GM08714 (cell line): ENCODE measurements around the gene TNFSF13B.
"Not testable (repeated sequence)": the region's sequence is repeated elsewhere in the genome, so short reads cannot be mapped to it uniquely, and the experiment has no call there.

ENCODE experiments used
- H3K4me3 ChIP-seq: fragments of 200-500 bp; sonication (Bioruptor generic); 2 replicates; pipeline ENCODE4 v1.5.1; 2014; ENCODE audit warnings: mild to moderate bottlenecking, low read length, inconsistent platforms
- ZNF274 ChIP-seq: IDR thresholded peaks from 2 replicates; pipeline ENCODE4 v1.6.1; 2012; ENCODE audit warnings: mild to moderate bottlenecking, low read depth, low read length

The TNFSF13B gene

GRCh38 chr13:108306860-108307259 lies 37.3 kb downstream of the TNFSF13B start:
- no peak for TF ChIP-seq ZNF274
- H3K4me3 ChIP-seq = no peak overlapping the region

DNA sequence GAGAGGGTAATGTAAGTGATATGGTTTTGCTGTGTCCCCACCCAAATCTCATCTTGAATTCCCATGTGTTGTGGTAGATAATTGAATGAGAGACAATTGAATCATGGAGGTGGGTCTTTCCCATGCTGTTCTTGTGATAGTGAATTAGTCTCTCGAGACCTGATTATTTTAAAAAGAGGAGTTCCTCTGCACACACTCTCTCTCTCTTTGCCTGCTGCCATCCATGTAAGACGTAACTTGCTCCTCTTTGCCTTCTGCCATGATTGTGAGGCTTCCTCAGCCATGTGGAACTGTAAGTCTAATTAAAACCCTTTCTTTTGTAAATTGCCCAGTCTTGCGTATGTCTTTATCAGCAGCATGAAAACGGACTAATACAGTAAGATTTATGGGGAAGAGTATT lies 42.1 kb downstream of the TNFSF13B start:
- H3K4me3 ChIP-seq = not testable (repeated sequence)

DNA sequence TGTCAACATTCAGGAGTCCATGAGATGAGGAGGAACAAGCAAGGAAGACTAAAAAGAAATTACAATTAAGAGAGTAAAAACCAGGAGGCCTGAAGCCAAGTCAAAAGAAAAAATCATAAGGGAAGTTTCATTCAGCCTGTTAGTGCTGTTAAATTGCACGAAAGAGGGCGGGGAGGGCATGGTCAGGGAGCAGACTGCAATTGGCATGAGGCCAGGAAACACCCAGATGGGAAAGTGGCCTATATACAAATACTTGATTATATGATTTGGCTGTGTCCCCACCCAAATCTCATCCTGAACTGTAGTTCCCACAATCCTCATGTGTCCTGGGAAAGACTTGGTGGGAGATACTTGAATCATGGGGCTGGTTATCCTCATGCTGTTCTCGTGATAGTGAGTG lies 43.9 kb downstream of the TNFSF13B start:
- no peak overlapping the region for H3K4me3 ChIP-seq

DNA sequence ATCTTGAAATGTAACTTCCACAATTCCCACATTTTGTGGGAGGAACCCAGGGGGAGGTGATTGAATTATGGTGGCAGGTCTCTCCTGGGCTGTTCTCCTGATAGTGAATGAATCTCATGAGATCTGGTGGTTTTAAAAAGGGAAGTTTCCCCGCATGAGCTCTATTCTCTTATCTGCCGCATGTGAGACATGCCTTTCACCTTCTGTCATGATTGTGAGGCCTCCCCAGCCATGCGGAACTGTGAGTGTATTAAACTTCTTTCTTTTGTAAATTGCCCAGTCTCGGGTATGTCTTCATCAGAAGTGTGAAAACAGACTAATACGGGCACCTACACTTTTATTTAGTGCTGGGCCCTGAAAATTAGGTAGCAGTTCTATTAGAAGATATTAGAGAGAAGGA lies 45.8 kb downstream of the TNFSF13B start:
- TF ChIP-seq ZNF274 = no peak
- H3K4me3 ChIP-seq = no peak overlapping the region

More for the DNA sequence above, 43.9 kb downstream of the TNFSF13B start:
- no peak for TF ChIP-seq ZNF274

DNA sequence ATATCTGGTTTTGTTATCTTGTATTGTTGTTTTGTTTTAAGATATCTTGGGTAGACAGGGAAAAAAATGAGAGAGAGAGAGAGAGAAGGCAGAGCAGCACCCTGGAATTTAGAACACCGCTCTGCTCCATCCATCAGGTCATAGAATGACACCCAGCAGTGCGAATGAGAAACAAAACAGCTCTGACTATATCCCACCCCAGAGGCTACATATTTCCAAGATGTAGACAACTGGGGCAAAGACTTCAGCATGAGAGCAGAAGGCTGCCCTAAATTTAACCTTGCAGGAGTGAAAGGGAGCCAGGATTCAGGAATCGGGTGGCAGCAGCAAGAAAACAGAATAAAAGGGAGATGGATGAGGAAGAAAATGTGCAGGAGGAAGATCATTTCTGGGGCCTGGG lies 46.5 kb downstream of the TNFSF13B start:
- no peak for TF ChIP-seq ZNF274
- no peak overlapping the region for H3K4me3 ChIP-seq

DNA sequence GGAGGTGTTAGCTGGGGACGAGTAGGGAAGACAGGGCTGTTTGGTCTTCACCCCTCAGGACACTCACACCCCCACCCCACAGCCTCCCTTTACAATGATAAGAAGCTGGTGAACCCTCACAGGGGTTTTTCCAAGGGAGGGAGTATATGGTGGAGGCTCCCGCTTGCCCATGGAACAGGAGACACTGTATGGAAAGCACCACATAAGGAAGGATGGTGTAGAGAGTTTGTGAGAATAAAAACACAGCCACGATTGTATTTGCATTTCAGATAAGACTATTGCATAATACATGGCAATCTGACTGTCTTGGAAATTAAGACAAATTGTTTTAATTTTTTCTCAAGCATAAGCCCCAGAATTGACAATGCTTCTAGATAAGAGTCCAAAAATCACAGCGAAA lies 46.9 kb downstream of the TNFSF13B start:
- TF ChIP-seq ZNF274 = no peak
- no peak overlapping the region for H3K4me3 ChIP-seq

- no peak for TF ChIP-seq ZNF274
These were observed 52.8 kb downstream of the TNFSF13B start for GRCh38 chr13:108322206-108322824.

DNA sequence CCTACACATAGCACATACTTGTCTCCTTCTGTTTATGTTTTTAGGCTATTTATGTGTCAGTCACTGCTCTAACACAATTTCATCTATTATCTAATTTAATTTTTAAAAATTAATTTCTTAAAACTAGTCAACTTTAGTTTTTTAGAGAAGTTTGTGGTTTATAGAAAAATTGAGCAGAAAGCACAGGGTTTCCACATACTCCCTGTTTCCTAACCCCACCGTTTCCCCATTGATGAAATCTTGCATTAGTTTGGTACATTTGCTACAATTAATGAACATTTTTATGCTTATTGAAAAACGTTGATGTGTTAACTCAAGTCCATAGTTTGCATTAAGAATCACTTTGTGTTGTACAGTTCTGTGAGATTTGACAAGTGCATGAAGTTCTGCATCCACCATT lies 53.5 kb downstream of the TNFSF13B start:
- no peak overlapping the region for H3K4me3 ChIP-seq
- TF ChIP-seq ZNF274 = no peak

More at GRCh38 chr13:108322206-108322824, 52.8 kb downstream of the TNFSF13B start:
- no peak overlapping the region for H3K4me3 ChIP-seq

GRCh38 chr13:108325863-108326262 lies 56.3 kb downstream of the TNFSF13B start:
- no peak for TF ChIP-seq ZNF274
- no peak overlapping the region for H3K4me3 ChIP-seq

- TF ChIP-seq ZNF274 = no peak
- no peak overlapping the region for H3K4me3 ChIP-seq
These were observed 56.8 kb downstream of the TNFSF13B start for GRCh38 chr13:108326309-108326708.

DNA sequence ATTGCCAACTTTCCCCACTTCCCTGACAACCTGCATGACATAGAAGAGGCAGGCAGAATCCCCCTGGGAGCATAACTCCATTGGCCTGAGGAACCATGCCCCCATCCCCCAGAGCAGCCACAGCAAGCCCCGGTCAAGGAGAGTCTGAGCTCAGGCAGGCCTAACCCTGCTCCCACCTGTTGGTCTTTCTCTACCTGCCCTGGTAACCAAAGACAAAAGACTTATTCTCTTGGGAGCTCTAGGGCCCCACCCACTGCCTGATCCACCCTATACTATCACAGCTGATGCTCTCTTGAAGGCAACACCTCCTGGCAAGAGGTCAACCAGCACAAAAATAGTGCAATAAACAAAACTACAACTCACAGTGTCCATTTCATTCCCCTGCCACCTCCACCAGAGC lies 59.3 kb downstream of the TNFSF13B start:
- no peak overlapping the region for H3K4me3 ChIP-seq
- no peak for TF ChIP-seq ZNF274

DNA sequence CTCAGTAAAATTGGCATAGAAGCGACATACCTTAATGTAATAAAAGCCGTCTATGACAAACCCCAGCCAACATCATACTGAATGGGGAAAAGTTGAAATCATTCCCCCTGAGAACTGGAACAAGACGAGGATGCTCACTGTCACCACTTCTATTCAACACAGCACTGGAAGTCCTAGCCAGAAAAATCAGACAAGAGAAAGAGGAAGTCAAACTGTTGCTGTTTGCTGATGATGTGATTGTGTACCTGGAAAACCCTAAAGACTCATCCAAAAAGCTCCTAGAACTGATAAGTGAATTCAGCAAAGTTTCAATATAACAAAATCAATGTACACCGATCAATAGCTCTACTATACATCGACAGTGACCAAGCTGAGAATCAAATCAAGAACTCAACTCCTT lies 63.3 kb downstream of the TNFSF13B start:
- H3K4me3 ChIP-seq = no peak overlapping the region
- no peak for TF ChIP-seq ZNF274

GRCh38 chr13:108342369-108343289 lies 73.1 kb downstream of the TNFSF13B start:
- no peak overlapping the region for H3K4me3 ChIP-seq
- TF ChIP-seq ZNF274 = no peak

DNA sequence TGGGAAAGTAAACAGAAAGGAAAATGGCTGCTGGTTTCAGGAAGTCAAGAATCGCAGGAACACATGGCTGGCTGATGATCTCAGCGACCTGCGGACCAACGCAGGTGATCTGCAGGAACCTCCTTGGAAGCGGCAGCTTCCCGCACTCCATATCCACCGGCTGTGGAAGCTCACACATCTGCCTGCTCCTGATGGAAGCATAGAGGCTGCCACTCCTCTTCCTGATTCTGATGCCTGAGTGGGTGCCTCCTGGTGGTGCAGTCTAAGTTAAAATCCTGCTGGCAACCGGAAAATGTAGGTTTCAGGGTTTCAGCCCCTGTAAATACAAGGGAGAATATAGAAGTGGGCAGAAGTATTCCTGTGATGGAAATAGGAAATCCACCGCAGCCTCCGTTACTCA lies 75.5 kb downstream of the TNFSF13B start:
- TF ChIP-seq ZNF274 = no peak
- H3K4me3 ChIP-seq = no peak overlapping the region

- no peak overlapping the region for H3K4me3 ChIP-seq
- no peak for TF ChIP-seq ZNF274
These were observed 76.9 kb downstream of the TNFSF13B start for GRCh38 chr13:108346376-108346775.
